Femur (tissue), 1 donor: Measurements from ENCODE around the gene HKDC1.
"Not testable (repeated sequence)": the region's sequence is repeated elsewhere in the genome, so short reads cannot be mapped to it uniquely, and the experiment has no call there.

Experiments
- DNase-seq: peaks from one replicate; pipeline ENCODE4 v3.0.0-alpha.2; 2017

Gene HKDC1

GRCh38 chr10:69243817-69244216, 23.7 kb downstream of the HKDC1 start:
- no peak for DNase-seq

GRCh38 chr10:69246036-69246435, 25.9 kb downstream of the HKDC1 start:
- DNase-seq, result no peak

- no peak for DNase-seq
Observed at GRCh38 chr10:69246581-69247312, 26.6 kb downstream of the HKDC1 start.

- DNase-seq, result no peak
Observed at GRCh38 chr10:69247313-69247710, 27.2 kb downstream of the HKDC1 start.

- DNase-seq, result no peak
Observed at GRCh38 chr10:69248117-69248730, 28.1 kb downstream of the HKDC1 start.

GRCh38 chr10:69250041-69250440, 29.9 kb downstream of the HKDC1 start:
- DNase-seq, result no peak

GRCh38 chr10:69251417-69251816, 31.3 kb downstream of the HKDC1 start:
- not testable (repeated sequence) for DNase-seq

GRCh38 chr10:69253171-69253570, 33.0 kb downstream of the HKDC1 start:
- no peak for DNase-seq

- no peak for DNase-seq
Observed at GRCh38 chr10:69254877-69255276, 34.7 kb downstream of the HKDC1 start.

- no peak for DNase-seq
Observed at GRCh38 chr10:69259547-69260243, 39.6 kb downstream of the HKDC1 start.

GRCh38 chr10:69261184-69261583, 41.1 kb downstream of the HKDC1 start:
- DNase-seq, result no peak

- DNase-seq, result no peak
Observed at GRCh38 chr10:69262292-69262751, 42.2 kb downstream of the HKDC1 start.

GRCh38 chr10:69265521-69265920, 45.4 kb downstream of the HKDC1 start:
- no peak for DNase-seq

- DNase-seq, result no peak
Observed at GRCh38 chr10:69268761-69269416, 48.8 kb downstream of the HKDC1 start.

GRCh38 chr10:69269761-69270160, 49.6 kb downstream of the HKDC1 start:
- DNase-seq, result no peak

- no peak for DNase-seq
Observed at GRCh38 chr10:69270990-69271389, 50.9 kb downstream of the HKDC1 start.

- no peak for DNase-seq
Observed at GRCh38 chr10:69272624-69273023, 52.5 kb downstream of the HKDC1 start.

- DNase-seq, result no peak
Observed at GRCh38 chr10:69275444-69275843, 55.3 kb downstream of the HKDC1 start.

- no peak for DNase-seq
Observed at GRCh38 chr10:69276503-69276902, 56.4 kb downstream of the HKDC1 start.

GRCh38 chr10:69278446-69278963, 58.4 kb downstream of the HKDC1 start, which contains the start of gene HK1:
TSS of gene HK1 (plus strand) at chr10:69278496.
- DNase-seq, result no peak

- no peak for DNase-seq
Observed at GRCh38 chr10:69279110-69279509, 59.0 kb downstream of the HKDC1 start.

- DNase-seq, result no peak
Observed at GRCh38 chr10:69281507-69282413, 61.6 kb downstream of the HKDC1 start.
